ENCODE results near the gene SEMA5B. TPM values are rescaled to one million over a fixed set of nuclear protein-coding genes. Genes with fewer than 3 reads are reported as not detected.

The SEMA5B gene
- total and polyA plus RNA-seq, 2 donors (not counting 3 experiments of a cell fraction or from before 2014, with no cell fraction given), result 0.07 TPM; not detected in 1

- no peak overlapping the region for H3K4me2 ChIP-seq (ENCODE audit: insufficient read depth, low read length)
- H2AFZ ChIP-seq (ENCODE audit: low read depth, low read length), result no peak overlapping the region
- H3K79me2 ChIP-seq (ENCODE audit: control insufficient read depth, insufficient read depth, low read length), result no peaks in the 10 kb centered on the region
- no peaks in the 10 kb centered on the region for H3K36me3 ChIP-seq (ENCODE audit: control insufficient read depth in 2 of 2, extremely low read depth in 1 of 2, insufficient read depth in 2 of 2, low read length in 2 of 2)
- no peaks in the 10 kb centered on the region for H3K4me1 ChIP-seq (ENCODE audit: control insufficient read depth, extremely low read depth, insufficient read depth, low read length)
- no peaks in the 10 kb centered on the region for H3K9me3 ChIP-seq (replicated peaks; ENCODE audit: control insufficient read depth, insufficient read depth, low read length)
- POLR2A ChIA-PET, result no interaction called here
- FAIRE-seq, result no peak
- H3K9ac ChIP-seq (replicated peaks; ENCODE audit: extremely low read depth, insufficient read depth, low read length), result no peak overlapping the region
- no peaks in the 10 kb centered on the region for H4K20me1 ChIP-seq (replicated peaks; ENCODE audit: control insufficient read depth, extremely low read depth, insufficient read depth, low read length)
- dilution Hi-C loops (cut with MboI; ENCODE audit: extremely low pct_ligation_motif_present, low sequenced_read_pairs), result no loop called here
- CTCF ChIA-PET, result no interaction called here
- DNase-seq (ENCODE audit: low read depth, low spot score), result no peak
- BruUV-seq (replicated peaks), result no TSS peak
- no peak overlapping the region for H3K4me3 ChIP-seq (replicated peaks in 1 of 3; ENCODE audit: insufficient read depth in 1 of 3, low read depth in 1 of 3, low read length in 3 of 3)
- intact Hi-C loops (cut with micrococcal nuclease), result no loop called here
- no peaks in the 10 kb centered on the region for H3K9me1 ChIP-seq (replicated peaks; ENCODE audit: control insufficient read depth, extremely low read depth, insufficient read depth, low read length)
- TF ChIP-seq MYC (IDR thresholded peaks at IDR 0.05; ENCODE audit: low read depth, low read length), result no peak
- TF ChIP-seq JUN (IDR thresholded peaks at IDR 0.05; ENCODE audit: borderline replicate concordance, insufficient read depth, insufficient read length, low read depth), result no peak
- no peak for TF ChIP-seq GATA2 (IDR thresholded peaks at IDR 0.05; ENCODE audit: insufficient read depth, insufficient read length, low read depth, low read length)
- no peak for TF ChIP-seq CTCF (IDR thresholded peaks at IDR 0.05; ENCODE audit: extremely low read depth in 1 of 2, insufficient read depth in 1 of 2, low read depth in 1 of 2, low read length in 2 of 2)
- no peak for TF ChIP-seq POLR2A (IDR thresholded peaks at IDR 0.05; ENCODE audit: low read depth, low read length)
- TF ChIP-seq POLR2AphosphoS5 (IDR thresholded peaks at IDR 0.05; ENCODE audit: insufficient read depth, low read depth, low read length), result no peak
- no peak for TF ChIP-seq FOS (IDR thresholded peaks at IDR 0.05; ENCODE audit: borderline replicate concordance, insufficient read depth, low read length)
- TF ChIP-seq MAX (IDR thresholded peaks at IDR 0.05; ENCODE audit: insufficient read depth, insufficient read length), result no peak
- H3K27me3 ChIP-seq (ENCODE audit: control insufficient read depth in 2 of 2, insufficient read depth in 2 of 2, low read length in 2 of 2), result peaks cover 4 to 10% of the 10 kb centered on the region in 2 experiments
- H3K27ac ChIP-seq (ENCODE audit: insufficient read depth, low read depth, low read length), result no peak overlapping the region
Observed at GRCh38 chr3:122930063-122930997, 97.2 kb downstream of the SEMA5B start.

All from endothelial cell of umbilical vein (primary cell).